Measurements from ENCODE around the gene ZDHHC21.
"Not testable (repeated sequence)": the region's sequence is repeated elsewhere in the genome, so short reads cannot be mapped to it uniquely, and the experiment has no call there.

ZDHHC21 gene

GRCh38 chr9:14693251-14693861 is at the start of gene ZDHHC21:
TSS of gene ZDHHC21 (minus strand) at chr9:14693432. CDS start at chr9:14674340, 19,092 bp downstream.
- peak; percentile 16 for DNase-seq

GRCh38 chr9:14741369-14741768 is 48.1 kb upstream of the ZDHHC21 start:
- DNase-seq = no peak

GRCh38 chr9:14733133-14733532 is 39.9 kb upstream of the ZDHHC21 start:
- no peak for DNase-seq

- no peak for DNase-seq
These were observed 38.2 kb upstream of the ZDHHC21 start for GRCh38 chr9:14731294-14731981.

- DNase-seq = no peak
These were observed 37.2 kb upstream of the ZDHHC21 start for GRCh38 chr9:14730461-14730898.

GRCh38 chr9:14723301-14723700 is 30.1 kb upstream of the ZDHHC21 start:
- DNase-seq = no peak

- no peak for DNase-seq
These were observed 29.3 kb upstream of the ZDHHC21 start, which contains the start of gene CER1 for GRCh38 chr9:14722391-14723035. TSS of gene CER1 (minus strand) at chr9:14722733. CDS start at chr9:14722672, 61 bp downstream.

- no peak for DNase-seq
These were observed 26.1 kb upstream of the ZDHHC21 start for GRCh38 chr9:14719231-14719923.

GRCh38 chr9:14715102-14715501 is 21.9 kb upstream of the ZDHHC21 start:
- no peak for DNase-seq

GRCh38 chr9:14713187-14713767 is 20.0 kb upstream of the ZDHHC21 start:
- no peak for DNase-seq

GRCh38 chr9:14710804-14711203 is 17.6 kb upstream of the ZDHHC21 start:
- no peak for DNase-seq

GRCh38 chr9:14706530-14707140 is 13.4 kb upstream of the ZDHHC21 start:
- no peak for DNase-seq

- no peak for DNase-seq
These were observed 11.8 kb upstream of the ZDHHC21 start for GRCh38 chr9:14705079-14705478.

- no peak for DNase-seq
These were observed 11.0 kb upstream of the ZDHHC21 start for GRCh38 chr9:14704281-14704680.

- DNase-seq = no peak
These were observed 9.0 kb upstream of the ZDHHC21 start for GRCh38 chr9:14702200-14702720.

- peak; percentile 6 for DNase-seq
These were observed 572 bp downstream of the ZDHHC21 start for GRCh38 chr9:14692470-14693250.

- DNase-seq = no peak
These were observed 2.1 kb downstream of the ZDHHC21 start for GRCh38 chr9:14690948-14691730.

- DNase-seq = no peak
These were observed 6.1 kb downstream of the ZDHHC21 start for GRCh38 chr9:14687042-14687719.

- DNase-seq = no peak
These were observed 7.1 kb downstream of the ZDHHC21 start for GRCh38 chr9:14686168-14686567.

GRCh38 chr9:14682616-14683015 is 10.6 kb downstream of the ZDHHC21 start:
- not testable (repeated sequence) for DNase-seq
